GM23338 (cell line): ENCODE data around the gene LRP10. TPM values are rescaled to one million over a fixed set of nuclear protein-coding genes. Genes with fewer than 3 reads are reported as not detected.

Source experiments
- ATAC-seq: fragments of 200-7000 bp; cut with Tn5 transposase; 3 replicates; pipeline ENCODE4 v1.9.1; 2020
- DNase-seq: peaks from one replicate; pipeline ENCODE4 v3.0.0-alpha.2; 2015; ENCODE audit warnings: low spot score
- H2AFZ ChIP-seq: fragments of 200-600 bp; sonication (generic); 2 replicates; pipeline ENCODE4 v1.8.0; 2016; ENCODE audit warnings: antibody characterized with exemption, mild to moderate bottlenecking, moderate library complexity
- H3F3A ChIP-seq: fragments of 200-600 bp; sonication (generic); replicated peaks from 2 replicates; pipeline ENCODE4 v1.8.0; 2017; ENCODE audit warnings: antibody characterized with exemption, mixed run types, low read depth
- H3K27ac ChIP-seq: fragments of 200-600 bp; sonication (generic); 2 replicates; pipeline ENCODE4 v1.6.1; 2016; ENCODE audit warnings: low read depth
- H3K27me3 ChIP-seq: fragments of 200-600 bp; sonication (generic); 2 replicates; pipeline ENCODE4 v1.8.0; 2016; ENCODE audit warnings: mild to moderate bottlenecking, mixed run types, moderate library complexity; ENCODE audit not compliant: insufficient read depth
- H3K36me3 ChIP-seq: fragments of 200-600 bp; sonication (generic); 2 replicates; pipeline ENCODE4 v1.8.0; 2016; ENCODE audit warnings: mild to moderate bottlenecking; ENCODE audit not compliant: insufficient read depth
- H3K4me1 ChIP-seq: fragments of 200-600 bp; sonication (generic); 2 replicates; pipeline ENCODE4 v1.8.0; 2016; ENCODE audit warnings: mild to moderate bottlenecking, moderate library complexity; ENCODE audit not compliant: insufficient read depth
- H3K4me2 ChIP-seq: fragments of 200-600 bp; sonication (generic); 2 replicates; pipeline ENCODE4 v1.7.1; 2017; ENCODE audit warnings: mixed run types
- H3K4me3 ChIP-seq: fragments of 200-600 bp; sonication (generic); 2 replicates; pipeline ENCODE4 v1.6.1; 2016; ENCODE audit warnings: mixed run types
- H3K79me2 ChIP-seq: fragments of 200-600 bp; sonication (generic); replicated peaks from 2 replicates; pipeline ENCODE4 v1.8.0; 2017; ENCODE audit warnings: mild to moderate bottlenecking; ENCODE audit not compliant: insufficient read depth
- H3K9me2 ChIP-seq: fragments of 200-600 bp; sonication (generic); 2 replicates; pipeline ENCODE4 v1.8.0; 2017; ENCODE audit not compliant: insufficient read depth
- H4K20me1 ChIP-seq: fragments of 200-600 bp; sonication (generic); replicated peaks from 2 replicates; pipeline ENCODE4 v1.8.0; 2017; ENCODE audit warnings: mild to moderate bottlenecking; ENCODE audit not compliant: insufficient read depth
- H3K27ac Mint-ChIP-seq: 2 replicates; pipeline ENCODE4 v1.8.0; 2020; ENCODE audit warnings: inconsistent platforms, mild to moderate bottlenecking, moderate library complexity, mixed read lengths
- H3K27me3 Mint-ChIP-seq: 3 replicates; pipeline ENCODE4 v1.8.0; 2022; ENCODE audit warnings: low read depth, mild to moderate bottlenecking, moderate library complexity, mixed read lengths, inconsistent platforms; ENCODE audit not compliant: insufficient read depth, poor library complexity
- H3K36me3 Mint-ChIP-seq: 3 replicates; pipeline ENCODE4 v1.8.0; 2021; ENCODE audit warnings: low read depth, mild to moderate bottlenecking, inconsistent platforms, moderate library complexity, mixed read lengths
- H3K4me1 Mint-ChIP-seq: 3 replicates; pipeline ENCODE4 v1.8.0; 2020; ENCODE audit warnings: mild to moderate bottlenecking, inconsistent platforms, mixed read lengths
- H3K4me3 Mint-ChIP-seq: 3 replicates; pipeline ENCODE4 v1.8.0; 2021; ENCODE audit warnings: moderate library complexity, mild to moderate bottlenecking, inconsistent platforms, mixed read lengths
- H3K9me3 Mint-ChIP-seq: 3 replicates; pipeline ENCODE4 v1.8.0; 2020; ENCODE audit warnings: moderate library complexity, mild to moderate bottlenecking, inconsistent platforms, mixed read lengths
- CREB1 ChIP-seq: fragments of 250-450 bp; sonication (Bioruptor Pico); IDR thresholded peaks from 2 replicates; pipeline ENCODE4 v1.5.0; 2020; ENCODE audit warnings: low read depth, mild to moderate bottlenecking, moderate library complexity
- CTCF ChIP-seq, 2 experiments: fragments of 200-600 bp in 1 of 2; sonication (generic) in 1 of 2; conservative IDR thresholded peaks; 2 replicates each; pipeline versions ENCODE4 v1.5.1 to v1.6.1; 2016 to 2017; ENCODE audit warnings: antibody characterized with exemption in 2 of 2, low read depth in 2 of 2, mild to moderate bottlenecking in 2 of 2, moderate library complexity in 1 of 2
- EZH2phosphoT487 ChIP-seq: fragments of 200-600 bp; sonication (generic); IDR thresholded peaks from one replicate; pipeline ENCODE4 v1.8.1; 2018; ENCODE audit warnings: antibody characterized with exemption; ENCODE audit not compliant: unreplicated experiment
- JUNB ChIP-seq: IDR thresholded peaks from one replicate; pipeline ENCODE4 v1.6.1; 2016; ENCODE audit warnings: antibody characterized with exemption; ENCODE audit not compliant: unreplicated experiment
- NANOG ChIP-seq: IDR thresholded peaks from 2 replicates; pipeline ENCODE4 v1.6.1; 2016; ENCODE audit warnings: antibody characterized with exemption, borderline replicate concordance
- POLR2AphosphoS5 ChIP-seq: IDR thresholded peaks from 2 replicates; pipeline ENCODE4 v1.6.1; 2016; ENCODE audit warnings: antibody characterized with exemption, low read depth
- STAT1 ChIP-seq: IDR thresholded peaks from one replicate; pipeline ENCODE4 v1.6.1; 2016; ENCODE audit warnings: antibody characterized with exemption; ENCODE audit not compliant: unreplicated experiment
- ZNF331 ChIP-seq: fragments of 250-450 bp; sonication (Bioruptor Pico); IDR thresholded peaks from 2 replicates; pipeline ENCODE4 v1.5.0; 2020; ENCODE audit warnings: low read depth, mild to moderate bottlenecking, moderate library complexity
- polyA plus RNA-seq: library from polyadenylated mRNA; unstranded; fragments of >200 nt; fragmentation: Nextera tagmentation; extraction: Ambion mirVana; gene quantifications from 2 replicates; pipeline ENCODE4 v1.2.1, GENCODE V29; 2016
- total RNA-seq: library from RNA; depleted of rRNA; stranded (reverse); fragments of >200 nt; shearing (Covaris generic); gene quantifications from 2 replicates; pipeline ENCODE4 v1.2.3, GENCODE V29; 2014
- TF ChIP-seq, protein P1 (sequence below): IDR thresholded peaks from 2 replicates; pipeline ENCODE4 v1.6.1; 2016; ENCODE audit warnings: antibody characterized with exemption

LRP10 gene
- total and polyA plus RNA-seq, 2 experiments from 2014 or later, result 6.4 to 18.1 TPM

- Histone ChIP-seq H3K4me3 (peak overlapping the region; percentile 41), H3K4me2 (peak overlapping the region; percentile 60), H3K79me2 (peaks cover 36% of the 10 kb centered on the region), H3F3A (peaks cover 14% of the 10 kb centered on the region), H3K4me1 (peaks cover 9% of the 10 kb centered on the region), H4K20me1 (no peaks in the 10 kb centered on the region; the same call in 1 of the 2 replicates), H3K27ac (peak overlapping the region; percentile 68), H2AFZ (no peak overlapping the region), H3K27me3 (no peaks in the 10 kb centered on the region), H3K36me3 (peaks cover 46% of the 10 kb centered on the region), H3K9me2 (no peaks in the 10 kb centered on the region)
- Mint-ChIP-seq H3K4me1 (peaks cover 11% of the 10 kb centered on the region; the same call in 2 of the 3 replicates), H3K36me3 (peaks cover 58% of the 10 kb centered on the region), H3K4me3 (peak overlapping the region; percentile 96), H3K27ac (peak overlapping the region; percentile 91), H3K9me3 (no peaks in the 10 kb centered on the region; the same call in 2 of the 3 replicates), H3K27me3 (peaks cover 14% of the 10 kb centered on the region)
- ATAC-seq (no peak), DNase-seq (no peak)
- TF ChIP-seq ZNF331 (CRISPR knock-in tag) (no peak), EZH2phosphoT487 (no peak), CREB1 (CRISPR knock-in tag) (no peak), NANOG (no peak), CTCF (conservative IDR thresholded peaks at IDR 0.05; ENCODE audit: low read depth in 2 of 2) (no peak), POLR2AphosphoS5 (no peak), JUNB (no peak)
- TF ChIP-seq, protein P1, sequence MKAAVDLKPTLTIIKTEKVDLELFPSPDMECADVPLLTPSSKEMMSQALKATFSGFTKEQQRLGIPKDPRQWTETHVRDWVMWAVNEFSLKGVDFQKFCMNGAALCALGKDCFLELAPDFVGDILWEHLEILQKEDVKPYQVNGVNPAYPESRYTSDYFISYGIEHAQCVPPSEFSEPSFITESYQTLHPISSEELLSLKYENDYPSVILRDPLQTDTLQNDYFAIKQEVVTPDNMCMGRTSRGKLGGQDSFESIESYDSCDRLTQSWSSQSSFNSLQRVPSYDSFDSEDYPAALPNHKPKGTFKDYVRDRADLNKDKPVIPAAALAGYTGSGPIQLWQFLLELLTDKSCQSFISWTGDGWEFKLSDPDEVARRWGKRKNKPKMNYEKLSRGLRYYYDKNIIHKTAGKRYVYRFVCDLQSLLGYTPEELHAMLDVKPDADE, result no peak
These were observed 48.0 kb downstream of the LRP10 start for GRCh38 chr14:22919601-22919921.

DNA sequence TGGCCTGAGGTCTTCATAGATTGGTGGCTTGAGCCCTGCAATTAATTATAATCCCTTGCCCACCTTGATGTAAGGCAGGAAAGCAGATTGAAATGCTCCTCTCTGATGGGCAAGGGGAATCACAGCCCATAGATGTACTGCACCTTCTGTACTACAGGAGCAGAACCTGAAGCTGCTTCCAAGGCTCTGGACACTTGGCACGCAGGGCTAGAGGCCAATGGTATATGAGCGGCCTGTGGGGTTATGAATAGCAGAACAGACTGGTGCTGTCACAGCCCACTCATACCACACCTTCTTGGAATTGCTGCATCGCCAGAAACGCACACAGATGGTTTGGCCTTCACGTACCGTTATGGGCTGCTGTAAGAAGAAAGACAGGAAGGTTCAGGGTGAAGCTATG lies 49.2 kb downstream of the LRP10 start:
- no peak overlapping the region for H3K27ac ChIP-seq
- peaks cover 54% of the 10 kb centered on the region for H3K36me3 ChIP-seq
- peaks cover 11% of the 10 kb centered on the region; the same call in 2 of the 3 replicates for H3K4me1 Mint-ChIP-seq

More for the DNA sequence above, 49.2 kb downstream of the LRP10 start:
- Histone ChIP-seq H3K4me2 (no peak overlapping the region), H2AFZ (no peak overlapping the region), H3K9me2 (no peaks in the 10 kb centered on the region), H3K27me3 (no peaks in the 10 kb centered on the region), H3F3A (peaks cover 14% of the 10 kb centered on the region), H3K4me3 (no peak overlapping the region), H3K4me1 (peaks cover 9% of the 10 kb centered on the region), H4K20me1 (peaks cover 3% of the 10 kb centered on the region; the same call in 1 of the 2 replicates), H3K79me2 (peaks cover 27% of the 10 kb centered on the region)
- Mint-ChIP-seq H3K9me3 (no peaks in the 10 kb centered on the region; the same call in 2 of the 3 replicates), H3K27me3 (peaks cover 14% of the 10 kb centered on the region), H3K4me3 (no peak overlapping the region), H3K36me3 (peaks cover 67% of the 10 kb centered on the region), H3K27ac (no peak overlapping the region)
- no peak for ATAC-seq
- TF ChIP-seq STAT1 (no peak), EZH2phosphoT487 (no peak)
- DNase-seq, result no peak
